Uterus (tissue), 2 donors: Measurements from ENCODE around the gene POLQ.

ENCODE experiments used
- CTCF ChIP-seq, 4 experiments: fragments of 200-600 bp in 2 of 4; fragments of 450-650 bp in 2 of 4; sonication (generic) in 2 of 4; IDR thresholded peaks; one replicate each; pipeline ENCODE4 v1.5.1; 2016 to 2019; ENCODE audit warnings: antibody characterized with exemption in 4 of 4, mild to moderate bottlenecking in 2 of 4, moderate library complexity in 1 of 4
- POLR2A ChIP-seq, 2 donors: fragments of 450-650 bp; IDR thresholded peaks; one replicate each; pipeline ENCODE4 v1.6.1; 2016; ENCODE audit warnings: antibody characterized with exemption in 2 of 2, mild to moderate bottlenecking in 1 of 2, moderate library complexity in 1 of 2

GRCh38 chr3:121545574-121546455, at the start of gene POLQ:
- TF ChIP-seq CTCF (IDR thresholded peaks at IDR 0.05): peak in 1 of 4 experiments; percentile 14
- no peak for TF ChIP-seq POLR2A (IDR thresholded peaks at IDR 0.05)
